Loucy (cell line): Measurements from ENCODE around the gene HYI.

Experiments
- H2AFZ ChIP-seq: fragments of 200-600 bp; sonication (generic); 2 replicates; pipeline ENCODE4 v1.6.0; 2016; ENCODE audit warnings: antibody characterized with exemption, mild to moderate bottlenecking, low read length, moderate library complexity
- H3F3A ChIP-seq: fragments of 200-600 bp; 2 replicates; pipeline ENCODE4 v1.6.0; 2016; ENCODE audit warnings: antibody characterized with exemption, low read depth, mild to moderate bottlenecking
- H3K27me3 ChIP-seq: fragments of 200-600 bp; sonication (generic); 2 replicates; pipeline ENCODE4 v1.6.1; 2014; ENCODE audit warnings: low read length, mild to moderate bottlenecking; ENCODE audit not compliant: insufficient read depth, poor library complexity, severe bottlenecking
- H3K36me3 ChIP-seq: fragments of 200-600 bp; sonication (generic); 2 replicates; pipeline ENCODE4 v1.6.1; 2016; ENCODE audit warnings: low read length; ENCODE audit not compliant: insufficient read depth
- H3K4me1 ChIP-seq: fragments of 200-600 bp; sonication (generic); 2 replicates; pipeline ENCODE4 v1.5.1; 2014; ENCODE audit warnings: low read length, mild to moderate bottlenecking; ENCODE audit not compliant: insufficient read depth, poor library complexity, severe bottlenecking
- H3K4me2 ChIP-seq: fragments of 200-600 bp; sonication (generic); 2 replicates; pipeline ENCODE4 v1.6.0; 2014; ENCODE audit warnings: antibody characterized with exemption, low read length, low read depth, mild to moderate bottlenecking; ENCODE audit not compliant: poor library complexity, severe bottlenecking
- H3K4me3 ChIP-seq: fragments of 200-600 bp; sonication (generic); 2 replicates; pipeline ENCODE4 v1.5.1; 2014; ENCODE audit warnings: low read length, mild to moderate bottlenecking, mixed read lengths; ENCODE audit not compliant: poor library complexity, severe bottlenecking
- H3K79me2 ChIP-seq: fragments of 200-600 bp; sonication (generic); 2 replicates; pipeline ENCODE4 v1.6.1; 2014; ENCODE audit warnings: low read length; ENCODE audit not compliant: insufficient read depth
- H3K9ac ChIP-seq: fragments of 200-600 bp; sonication (generic); 2 replicates; pipeline ENCODE4 v1.6.0; 2014; ENCODE audit warnings: mild to moderate bottlenecking, low read depth, low read length, moderate library complexity; ENCODE audit not compliant: poor library complexity, severe bottlenecking
- H3K9me2 ChIP-seq: fragments of 200-600 bp; sonication (generic); replicated peaks from 2 replicates; pipeline ENCODE4 v1.6.1; 2016; ENCODE audit warnings: low read depth, low read length, mixed read lengths
- H3K9me3 ChIP-seq: fragments of 200-600 bp; sonication (generic); 2 replicates; pipeline ENCODE4 v1.6.1; 2014; ENCODE audit warnings: mild to moderate bottlenecking, antibody characterized with exemption, low read length, low read depth; ENCODE audit not compliant: insufficient read depth
- H4K20me1 ChIP-seq: fragments of 200-600 bp; sonication (generic); 2 replicates; pipeline ENCODE4 v1.6.0; 2014; ENCODE audit warnings: antibody characterized with exemption, low read length, mild to moderate bottlenecking; ENCODE audit not compliant: insufficient read depth, poor library complexity, severe bottlenecking
- CTCF ChIP-seq: fragments of 200-600 bp; sonication (generic); conservative IDR thresholded peaks from 2 replicates; pipeline ENCODE4 v1.5.1; 2014; ENCODE audit warnings: mild to moderate bottlenecking, antibody characterized with exemption, low read length
- EZH2phosphoT487 ChIP-seq: fragments of 200-600 bp; IDR thresholded peaks from 2 replicates; pipeline ENCODE4 v1.6.1; 2018; ENCODE audit warnings: antibody characterized with exemption, mild to moderate bottlenecking, moderate library complexity, borderline replicate concordance

The HYI gene

GRCh38 chr1:43440358-43440757 is 13.4 kb downstream of the HYI start:
- Histone ChIP-seq H3K4me2 (no peak overlapping the region), H3K27me3 (no peaks in the 10 kb centered on the region), H4K20me1 (no peaks in the 10 kb centered on the region), H2AFZ (no peak overlapping the region), H3F3A (no peaks in the 10 kb centered on the region), H3K4me3 (no peak overlapping the region), H3K9me3 (no peaks in the 10 kb centered on the region), H3K79me2 (no peaks in the 10 kb centered on the region), H3K4me1 (no peaks in the 10 kb centered on the region), H3K9me2 (no peaks in the 10 kb centered on the region), H3K9ac (no peak overlapping the region), H3K36me3 (peaks cover 5% of the 10 kb centered on the region; the same call in 1 of the 2 replicates)
- TF ChIP-seq CTCF (no peak), EZH2phosphoT487 (no peak)

GRCh38 chr1:43439781-43440180 is 13.9 kb downstream of the HYI start:
- TF ChIP-seq CTCF (no peak), EZH2phosphoT487 (no peak)
- Histone ChIP-seq H3K27me3 (no peaks in the 10 kb centered on the region), H3K4me1 (no peaks in the 10 kb centered on the region), H3K9me2 (no peaks in the 10 kb centered on the region), H3F3A (no peaks in the 10 kb centered on the region), H3K79me2 (no peaks in the 10 kb centered on the region), H4K20me1 (no peaks in the 10 kb centered on the region), H3K9ac (no peak overlapping the region), H2AFZ (no peak overlapping the region), H3K9me3 (no peaks in the 10 kb centered on the region), H3K36me3 (peaks cover 5% of the 10 kb centered on the region; the same call in 1 of the 2 replicates), H3K4me3 (no peak overlapping the region), H3K4me2 (no peak overlapping the region)

- Histone ChIP-seq H3K4me2 (no peak overlapping the region), H3F3A (no peaks in the 10 kb centered on the region), H3K79me2 (no peaks in the 10 kb centered on the region), H3K27me3 (no peaks in the 10 kb centered on the region), H3K9ac (no peak overlapping the region), H3K36me3 (peaks cover 9% of the 10 kb centered on the region; the same call in 1 of the 2 replicates), H3K9me2 (no peaks in the 10 kb centered on the region), H3K4me1 (no peaks in the 10 kb centered on the region), H4K20me1 (no peaks in the 10 kb centered on the region), H3K4me3 (no peak overlapping the region), H2AFZ (no peak overlapping the region), H3K9me3 (no peaks in the 10 kb centered on the region)
- TF ChIP-seq CTCF (no peak), EZH2phosphoT487 (no peak)
Observed at GRCh38 chr1:43438953-43439581, 14.7 kb downstream of the HYI start.
